SK-N-SH treated with all-trans-retinoic acid at 6 μM for 48 hours (cell line): ENCODE results near the gene SRRD.

Experiments
- ATAC-seq: fragments of 200-7000 bp; cut with Tn5 transposase; 3 replicates; pipeline ENCODE4 v1.9.1; 2020; ENCODE audit warnings: mild to moderate bottlenecking, moderate library complexity
- ARNTL ChIP-seq: fragments of 450-650 bp; formaldehyde crosslinking; IDR thresholded peaks from 2 replicates; pipeline ENCODE4 v1.5.0; 2020; ENCODE audit warnings: low read depth, mild to moderate bottlenecking, moderate library complexity, borderline replicate concordance
- BACH2 ChIP-seq: fragments of 250-450 bp; sonication (Bioruptor Pico); IDR thresholded peaks from 2 replicates; pipeline ENCODE4 v1.9.0; 2021; ENCODE audit warnings: mild to moderate bottlenecking, borderline replicate concordance
- ESRRG ChIP-seq: fragments of 250-450 bp; sonication (Bioruptor Pico); IDR thresholded peaks from 2 replicates; pipeline ENCODE4 v1.6.1; 2021; ENCODE audit warnings: mild to moderate bottlenecking
- GLIS3 ChIP-seq: fragments of 250-450 bp; sonication (Bioruptor Pico); IDR thresholded peaks from 2 replicates; pipeline ENCODE4 v1.5.0; 2020; ENCODE audit warnings: mild to moderate bottlenecking, moderate library complexity
- ISL1 ChIP-seq: fragments of 250-450 bp; sonication (Bioruptor Pico); IDR thresholded peaks from 2 replicates; pipeline ENCODE4 v2.1.2; 2022; ENCODE audit warnings: mild to moderate bottlenecking, moderate library complexity
- OSR1 ChIP-seq: fragments of 250-450 bp; sonication (Bioruptor Pico); IDR thresholded peaks from 2 replicates; pipeline ENCODE4 v1.8.0; 2022; ENCODE audit warnings: moderate library complexity, mild to moderate bottlenecking, inconsistent platforms
- POU6F1 ChIP-seq: fragments of 250-450 bp; sonication (Bioruptor Pico); IDR thresholded peaks from 2 replicates; pipeline ENCODE4 v1.8.0; 2021; ENCODE audit warnings: low read depth, mild to moderate bottlenecking, moderate library complexity, borderline replicate concordance
- PPARA ChIP-seq: fragments of 250-450 bp; sonication (Bioruptor Pico); IDR thresholded peaks from 2 replicates; pipeline ENCODE4 v1.5.0; 2020; ENCODE audit warnings: mild to moderate bottlenecking, borderline replicate concordance
- RARB ChIP-seq: fragments of 250-450 bp; sonication (Bioruptor Pico); IDR thresholded peaks from 2 replicates; pipeline ENCODE4 v1.8.0; 2021; ENCODE audit warnings: mild to moderate bottlenecking, moderate library complexity
- SNAI2 ChIP-seq: fragments of 250-450 bp; sonication (Bioruptor Pico); IDR thresholded peaks from 2 replicates; pipeline ENCODE4 v1.5.0; 2020; ENCODE audit warnings: mild to moderate bottlenecking, moderate library complexity
- TCF4 ChIP-seq: fragments of 250-450 bp; sonication (Bioruptor Pico); IDR thresholded peaks from 2 replicates; pipeline ENCODE4 v1.8.0; 2021; ENCODE audit warnings: mild to moderate bottlenecking, moderate library complexity, borderline replicate concordance
- TOX ChIP-seq: fragments of 250-450 bp; sonication (Bioruptor Pico); IDR thresholded peaks from 2 replicates; pipeline ENCODE4 v1.8.0; 2021; ENCODE audit warnings: mild to moderate bottlenecking, moderate library complexity, borderline replicate concordance
- ZC3H10 ChIP-seq: fragments of 250-450 bp; sonication (Bioruptor Pico); IDR thresholded peaks from 2 replicates; pipeline ENCODE4 v1.5.1; 2021; ENCODE audit warnings: mild to moderate bottlenecking, moderate library complexity
- ZFP3 ChIP-seq: fragments of 250-450 bp; sonication (Bioruptor Pico); IDR thresholded peaks from 2 replicates; pipeline ENCODE4 v1.5.0; 2020; ENCODE audit warnings: mild to moderate bottlenecking, moderate library complexity
- ZFP30 ChIP-seq: fragments of 450-650 bp; formaldehyde crosslinking; IDR thresholded peaks from 2 replicates; pipeline ENCODE4 v1.5.0; 2022; ENCODE audit warnings: mild to moderate bottlenecking, moderate library complexity
- ZNF565 ChIP-seq: fragments of 450-650 bp; formaldehyde crosslinking; conservative IDR thresholded peaks from 2 replicates; pipeline ENCODE4 v1.5.0; 2020; ENCODE audit warnings: low read depth, mild to moderate bottlenecking, moderate library complexity
- ZNF70 ChIP-seq: fragments of 450-650 bp; formaldehyde crosslinking; IDR thresholded peaks from 2 replicates; pipeline ENCODE4 v1.5.0; 2020; ENCODE audit warnings: mild to moderate bottlenecking, moderate library complexity
- ZNF8 ChIP-seq: fragments of 450-650 bp; formaldehyde crosslinking; IDR thresholded peaks from 2 replicates; pipeline ENCODE4 v1.5.0; 2020; ENCODE audit warnings: mild to moderate bottlenecking, moderate library complexity
- TF ChIP-seq, protein P1 (sequence below): fragments of 250-450 bp; sonication (Bioruptor Pico); IDR thresholded peaks from 2 replicates; pipeline ENCODE4 v1.5.1; 2021; ENCODE audit warnings: mild to moderate bottlenecking, moderate library complexity
- TF ChIP-seq, protein P2 (sequence below): fragments of 250-450 bp; sonication (Bioruptor Pico); IDR thresholded peaks from 2 replicates; pipeline ENCODE4 v1.5.1; 2020; ENCODE audit warnings: low read depth, mild to moderate bottlenecking, moderate library complexity

The SRRD gene

DNA sequence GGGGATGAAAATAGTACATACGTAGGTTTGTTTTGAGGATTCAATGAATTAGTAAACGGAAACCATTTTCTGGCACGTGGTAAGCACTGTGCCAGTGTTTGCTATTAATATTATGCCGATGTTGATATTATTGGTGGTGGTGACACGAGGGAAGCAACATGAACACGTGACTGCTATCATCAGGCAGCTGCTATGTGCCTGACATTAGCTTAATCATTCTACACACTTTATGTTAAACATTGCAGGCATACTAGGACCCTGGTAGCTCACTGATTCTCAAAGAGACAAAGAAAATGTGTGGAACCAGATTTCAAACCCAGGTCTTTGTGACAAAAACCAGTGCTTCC, 656 bp downstream of the SRRD start:
- TF ChIP-seq ZNF565 (CRISPR knock-in tag): no peak
- TF ChIP-seq OSR1 (CRISPR knock-in tag): no peak
- TF ChIP-seq PPARA (CRISPR knock-in tag): no peak
- TF ChIP-seq, protein P1, sequence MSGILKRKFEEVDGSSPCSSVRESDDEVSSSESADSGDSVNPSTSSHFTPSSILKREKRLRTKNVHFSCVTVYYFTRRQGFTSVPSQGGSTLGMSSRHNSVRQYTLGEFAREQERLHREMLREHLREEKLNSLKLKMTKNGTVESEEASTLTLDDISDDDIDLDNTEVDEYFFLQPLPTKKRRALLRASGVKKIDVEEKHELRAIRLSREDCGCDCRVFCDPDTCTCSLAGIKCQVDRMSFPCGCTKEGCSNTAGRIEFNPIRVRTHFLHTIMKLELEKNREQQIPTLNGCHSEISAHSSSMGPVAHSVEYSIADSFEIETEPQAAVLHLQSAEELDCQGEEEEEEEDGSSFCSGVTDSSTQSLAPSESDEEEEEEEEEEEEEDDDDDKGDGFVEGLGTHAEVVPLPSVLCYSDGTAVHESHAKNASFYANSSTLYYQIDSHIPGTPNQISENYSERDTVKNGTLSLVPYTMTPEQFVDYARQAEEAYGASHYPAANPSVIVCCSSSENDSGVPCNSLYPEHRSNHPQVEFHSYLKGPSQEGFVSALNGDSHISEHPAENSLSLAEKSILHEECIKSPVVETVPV (CRISPR knock-in tag): no peak
- TF ChIP-seq RARB (CRISPR knock-in tag): no peak
- no peak for TF ChIP-seq TOX (CRISPR knock-in tag)
- no peak for TF ChIP-seq POU6F1 (CRISPR knock-in tag)
- TF ChIP-seq ZC3H10 (CRISPR knock-in tag): no peak
- no peak for TF ChIP-seq ARNTL (CRISPR knock-in tag)
- TF ChIP-seq, protein P2, sequence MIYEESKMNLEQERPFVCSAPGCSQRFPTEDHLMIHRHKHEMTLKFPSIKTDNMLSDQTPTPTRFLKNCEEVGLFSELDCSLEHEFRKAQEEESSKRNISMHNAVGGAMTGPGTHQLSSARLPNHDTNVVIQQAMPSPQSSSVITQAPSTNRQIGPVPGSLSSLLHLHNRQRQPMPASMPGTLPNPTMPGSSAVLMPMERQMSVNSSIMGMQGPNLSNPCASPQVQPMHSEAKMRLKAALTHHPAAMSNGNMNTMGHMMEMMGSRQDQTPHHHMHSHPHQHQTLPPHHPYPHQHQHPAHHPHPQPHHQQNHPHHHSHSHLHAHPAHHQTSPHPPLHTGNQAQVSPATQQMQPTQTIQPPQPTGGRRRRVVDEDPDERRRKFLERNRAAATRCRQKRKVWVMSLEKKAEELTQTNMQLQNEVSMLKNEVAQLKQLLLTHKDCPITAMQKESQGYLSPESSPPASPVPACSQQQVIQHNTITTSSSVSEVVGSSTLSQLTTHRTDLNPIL (CRISPR knock-in tag): no peak
- no peak for TF ChIP-seq ZNF70
- TF ChIP-seq ZFP30 (CRISPR knock-in tag): no peak
- TF ChIP-seq ZNF8 (CRISPR knock-in tag): no peak
- no peak for TF ChIP-seq ESRRG (CRISPR knock-in tag)
- TF ChIP-seq GLIS3 (CRISPR knock-in tag): no peak
- TF ChIP-seq SNAI2 (CRISPR knock-in tag): no peak
- no peak for TF ChIP-seq ZFP3
- no peak for TF ChIP-seq BACH2 (CRISPR knock-in tag)
- no peak for ATAC-seq

- ATAC-seq: no peak
- TF ChIP-seq TCF4 (CRISPR knock-in tag): no peak
- no peak for TF ChIP-seq RARB (CRISPR knock-in tag)
- no peak for TF ChIP-seq ZNF565 (CRISPR knock-in tag)
- TF ChIP-seq TOX (CRISPR knock-in tag): no peak
These were observed 1.3 kb downstream of the SRRD start for GRCh38 chr22:26485013-26485412.

DNA sequence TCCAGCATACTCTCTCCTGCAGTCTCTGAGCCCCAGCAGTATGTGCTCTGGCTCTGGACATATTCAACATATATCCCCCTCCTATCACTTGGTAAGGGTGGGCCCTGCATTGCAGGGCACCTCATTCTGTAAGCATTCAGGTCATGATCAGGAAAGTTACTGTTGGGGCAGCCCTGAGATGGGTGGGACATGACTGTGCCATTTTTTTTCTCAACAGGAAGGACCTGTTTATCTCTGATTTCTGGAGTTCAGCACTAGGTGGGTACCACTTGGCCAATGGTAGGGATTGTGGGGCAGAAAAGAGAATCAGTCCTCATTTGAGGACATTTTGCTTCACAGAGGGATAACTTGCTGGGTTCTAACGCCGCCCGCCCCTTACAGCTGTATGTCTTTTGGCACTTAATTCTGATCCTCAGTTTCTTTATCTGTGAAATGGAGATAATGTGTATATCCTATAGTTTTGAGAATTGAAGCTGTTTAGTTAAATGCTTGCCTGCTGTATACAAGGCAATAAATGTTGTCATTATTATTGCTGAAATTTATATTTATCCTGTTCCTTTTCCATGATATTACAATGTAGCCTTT, 2.2 kb downstream of the SRRD start:
- TF ChIP-seq GLIS3 (CRISPR knock-in tag) (no peak), OSR1 (CRISPR knock-in tag) (no peak), ZNF70 (no peak), ZFP30 (CRISPR knock-in tag) (no peak), TOX (CRISPR knock-in tag) (no peak), PPARA (CRISPR knock-in tag) (no peak), POU6F1 (CRISPR knock-in tag) (no peak), ISL1 (CRISPR knock-in tag) (no peak)
- TF ChIP-seq, protein P2 (CRISPR knock-in tag): no peak
- ATAC-seq: no peak

- no peak for TF ChIP-seq ZNF565 (CRISPR knock-in tag)
- TF ChIP-seq, protein P1 (CRISPR knock-in tag): no peak
- no peak for TF ChIP-seq RARB (CRISPR knock-in tag)
- TF ChIP-seq ZNF70: no peak
- no peak for TF ChIP-seq SNAI2 (CRISPR knock-in tag)
- no peak for TF ChIP-seq POU6F1 (CRISPR knock-in tag)
- no peak for TF ChIP-seq BACH2 (CRISPR knock-in tag)
- TF ChIP-seq PPARA (CRISPR knock-in tag): no peak
- no peak for TF ChIP-seq ZFP30 (CRISPR knock-in tag)
- no peak for TF ChIP-seq GLIS3 (CRISPR knock-in tag)
- no peak for TF ChIP-seq TOX (CRISPR knock-in tag)
- no peak for TF ChIP-seq ISL1 (CRISPR knock-in tag)
- no peak for ATAC-seq
These were observed 2.7 kb downstream of the SRRD start for GRCh38 chr22:26486394-26486793.
